Measurements from ENCODE around the gene CYFIP1.

- TF ChIP-seq, protein P1, sequence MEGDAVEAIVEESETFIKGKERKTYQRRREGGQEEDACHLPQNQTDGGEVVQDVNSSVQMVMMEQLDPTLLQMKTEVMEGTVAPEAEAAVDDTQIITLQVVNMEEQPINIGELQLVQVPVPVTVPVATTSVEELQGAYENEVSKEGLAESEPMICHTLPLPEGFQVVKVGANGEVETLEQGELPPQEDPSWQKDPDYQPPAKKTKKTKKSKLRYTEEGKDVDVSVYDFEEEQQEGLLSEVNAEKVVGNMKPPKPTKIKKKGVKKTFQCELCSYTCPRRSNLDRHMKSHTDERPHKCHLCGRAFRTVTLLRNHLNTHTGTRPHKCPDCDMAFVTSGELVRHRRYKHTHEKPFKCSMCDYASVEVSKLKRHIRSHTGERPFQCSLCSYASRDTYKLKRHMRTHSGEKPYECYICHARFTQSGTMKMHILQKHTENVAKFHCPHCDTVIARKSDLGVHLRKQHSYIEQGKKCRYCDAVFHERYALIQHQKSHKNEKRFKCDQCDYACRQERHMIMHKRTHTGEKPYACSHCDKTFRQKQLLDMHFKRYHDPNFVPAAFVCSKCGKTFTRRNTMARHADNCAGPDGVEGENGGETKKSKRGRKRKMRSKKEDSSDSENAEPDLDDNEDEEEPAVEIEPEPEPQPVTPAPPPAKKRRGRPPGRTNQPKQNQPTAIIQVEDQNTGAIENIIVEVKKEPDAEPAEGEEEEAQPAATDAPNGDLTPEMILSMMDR (IDR thresholded peaks at IDR 0.05 in 4 of 5, conservative IDR thresholded peaks at IDR 0.05 in 1 of 5): no peak
- TF ChIP-seq POLR2A (IDR thresholded peaks at IDR 0.05): no peak
These were observed 61.5 kb downstream of the CYFIP1 start for GRCh38 chr15:22918596-22919140.

Data from gastrocnemius medialis (tissue), 4 donors.